ENCODE results near the gene GMPPA.

GRCh38 chr2:219482674-219483405 lies 15.9 kb upstream of the GMPPA start:
- TF ChIP-seq TSHZ2 (CRISPR knock-in tag; IDR thresholded peaks at IDR 0.05), result no peak
- no peak for TF ChIP-seq RARB (CRISPR knock-in tag; IDR thresholded peaks at IDR 0.05)
- no peak for TF ChIP-seq PATZ1 (CRISPR knock-in tag; IDR thresholded peaks at IDR 0.05; ENCODE audit: borderline replicate concordance)
- no peak for TF ChIP-seq ARNTL (CRISPR knock-in tag; IDR thresholded peaks at IDR 0.05; ENCODE audit: borderline replicate concordance, low read depth)
